Stimulated activated naive CD8-positive, alpha-beta T cell treated with anti-CD3 and anti-CD28 coated beads, Interleukin-15, amount 100 ng/mL, for 72 hours (primary cell): Measurements from ENCODE around the gene HIBCH.
A peak's percentile ranks its signal among the peaks of the same experiment; 100 is the strongest.
"Not testable (repeated sequence)": the region's sequence is repeated elsewhere in the genome, so short reads cannot be mapped to it uniquely, and the experiment has no call there.

Source experiments
- ATAC-seq: fragments of 150-1000 bp; cut with Tn5 transposase; 2 replicates; pipeline ENCODE4 v1.10.0; 2021; ENCODE audit warnings: mild to moderate bottlenecking, moderate library complexity
- DNase-seq, 2 donors: peaks; one replicate each; pipeline ENCODE4 v3.0.0; 2021 to 2022
- H3K27ac Mint-ChIP-seq, 2 donors: one replicate each; pipeline ENCODE4 v1.8.0; 2022; ENCODE audit warnings: mild to moderate bottlenecking in 2 of 2, mixed read lengths in 2 of 2, moderate library complexity in 2 of 2
- H3K27me3 Mint-ChIP-seq: one replicate; pipeline ENCODE4 v1.8.0; 2022; ENCODE audit warnings: mixed read lengths
- H3K4me1 Mint-ChIP-seq: one replicate; pipeline ENCODE4 v1.8.0; 2022; ENCODE audit warnings: mild to moderate bottlenecking, mixed read lengths
- H3K4me3 Mint-ChIP-seq, 2 donors: one replicate each; pipeline ENCODE4 v1.8.0; 2022; ENCODE audit warnings: mild to moderate bottlenecking in 2 of 2, mixed read lengths in 2 of 2, moderate library complexity in 1 of 2
- H3K9me3 Mint-ChIP-seq, 2 donors: one replicate each; pipeline ENCODE4 v1.8.0; 2022; ENCODE audit warnings: mixed read lengths in 2 of 2

The HIBCH gene

DNA sequence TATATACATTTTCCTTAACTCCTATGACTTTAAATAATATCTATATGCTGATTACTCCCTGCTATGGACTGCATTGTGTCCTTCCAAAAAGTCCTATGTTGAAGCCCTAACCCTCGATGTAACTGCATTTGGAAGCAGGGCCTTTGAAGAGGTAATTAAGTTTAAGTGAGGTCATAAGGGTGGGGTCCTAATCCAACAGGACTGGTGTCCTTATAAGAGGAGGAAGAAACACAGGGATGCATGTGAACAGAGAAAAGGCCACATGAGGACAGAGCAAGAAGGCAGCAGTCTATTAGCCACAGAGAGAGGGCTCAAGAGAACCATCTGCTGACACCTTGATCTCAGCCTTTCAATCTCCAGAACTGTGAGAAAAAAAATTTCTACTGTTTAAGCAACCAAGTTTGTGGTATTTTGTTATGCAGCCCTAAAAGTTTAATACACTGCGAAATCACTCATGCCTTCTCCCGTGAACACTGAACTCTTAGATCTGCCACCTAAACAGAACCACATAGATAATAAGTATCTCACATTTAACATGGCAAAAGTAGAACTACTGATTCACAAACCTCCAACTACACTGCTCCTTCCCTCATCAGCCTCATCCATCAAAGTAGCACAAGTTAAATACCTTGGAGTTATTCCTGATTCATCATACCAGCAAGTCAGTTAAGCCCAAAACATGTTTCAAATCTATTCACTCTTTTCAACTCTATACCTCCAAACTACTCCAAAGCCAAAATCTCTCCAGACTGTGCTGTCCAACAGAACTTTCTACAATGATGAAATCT lies 65.4 kb downstream of the HIBCH start:
- Mint-ChIP-seq H3K9me3 (peaks cover 8 to 15% of the 10 kb centered on the region in 2 donors), H3K27ac (no peak overlapping the region), H3K27me3 (no peaks in the 10 kb centered on the region), H3K4me1 (no peaks in the 10 kb centered on the region), H3K4me3 (no peak overlapping the region)
- ATAC-seq = no peak
- DNase-seq = no peak

DNA sequence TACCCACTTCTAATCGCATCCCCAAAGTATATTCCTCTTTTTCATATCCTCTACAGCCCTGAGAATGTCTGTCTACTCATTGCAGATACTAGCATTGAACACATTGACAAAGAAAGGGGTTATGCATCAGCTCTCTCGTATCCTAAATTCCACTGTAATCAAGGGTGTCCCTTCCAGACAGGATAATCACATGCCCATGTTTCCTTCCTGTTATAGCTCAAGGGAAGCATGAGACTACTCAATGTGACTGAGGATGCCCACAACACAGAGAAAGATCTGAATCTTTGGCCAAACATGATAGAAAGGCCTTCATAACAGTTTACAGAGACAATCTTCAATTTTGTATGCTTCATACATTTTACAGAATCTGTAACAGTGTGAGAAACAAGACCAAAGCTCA lies 69.2 kb downstream of the HIBCH start:
- Mint-ChIP-seq H3K9me3 (no peaks in the 10 kb centered on the region), H3K4me3 (no peak overlapping the region), H3K4me1 (no peaks in the 10 kb centered on the region), H3K27ac (no peak overlapping the region), H3K27me3 (no peaks in the 10 kb centered on the region)
- DNase-seq = no peak
- no peak for ATAC-seq

DNA sequence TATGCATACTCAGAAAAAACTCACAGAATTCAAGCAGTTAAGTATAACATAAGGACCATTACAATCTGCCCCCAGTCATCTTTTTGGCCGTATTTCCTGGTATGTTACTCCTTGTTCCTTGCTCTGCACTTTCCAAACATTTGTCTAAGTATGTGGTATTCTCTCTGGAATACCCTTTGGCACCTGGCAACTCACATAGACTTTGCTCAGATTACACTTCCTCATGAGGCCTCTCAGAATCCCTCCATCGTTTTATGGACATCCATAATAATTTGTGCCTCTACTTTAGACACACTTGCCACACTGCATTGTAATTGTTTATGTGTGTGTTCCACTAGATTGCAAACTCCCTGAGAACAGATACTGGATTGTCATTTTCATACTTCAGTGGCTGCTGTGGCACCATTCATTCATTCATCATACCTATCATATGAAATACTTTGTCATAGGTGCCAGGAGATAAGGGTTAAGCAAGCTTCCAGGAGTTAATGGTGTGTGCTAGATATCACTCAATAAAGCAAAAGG lies 84.0 kb downstream of the HIBCH start:
- no peak for ATAC-seq

DNA sequence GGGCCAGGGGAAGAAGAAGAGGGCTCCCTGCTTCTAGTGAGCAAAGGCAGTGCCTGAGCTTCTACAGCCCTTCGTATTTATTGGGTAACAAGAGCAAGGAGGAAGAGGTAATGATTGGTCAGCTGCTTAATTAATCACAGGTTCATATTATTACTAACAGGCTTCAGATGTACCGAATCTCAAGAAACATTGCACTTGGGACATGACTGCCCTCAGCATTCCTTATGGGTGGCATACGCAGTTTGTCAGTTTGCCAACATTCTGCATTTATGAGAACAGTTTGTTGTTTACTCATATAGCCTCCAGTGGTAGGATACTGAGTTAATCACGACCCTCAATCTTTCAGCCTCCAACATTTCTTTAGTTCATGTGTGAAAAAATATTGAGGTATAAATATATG lies 84.5 kb downstream of the HIBCH start:
- Mint-ChIP-seq H3K27ac (peak overlapping the region in 1 of 2 donors; percentile 47), H3K4me3 (no peak overlapping the region), H3K4me1 (no peaks in the 10 kb centered on the region), H3K27me3 (no peaks in the 10 kb centered on the region), H3K9me3 (peaks cover 1 to 8% of the 10 kb centered on the region in 2 donors)
- DNase-seq (no peak), ATAC-seq (no peak)

More for the DNA sequence above, 84.0 kb downstream of the HIBCH start:
- no peak overlapping the region for H3K4me3 Mint-ChIP-seq
- no peaks in the 10 kb centered on the region for H3K27me3 Mint-ChIP-seq
- H3K4me1 Mint-ChIP-seq = no peaks in the 10 kb centered on the region
- DNase-seq = no peak
- H3K27ac Mint-ChIP-seq = no peak overlapping the region
- peaks cover 6 to 13% of the 10 kb centered on the region in 2 donors for H3K9me3 Mint-ChIP-seq

DNA sequence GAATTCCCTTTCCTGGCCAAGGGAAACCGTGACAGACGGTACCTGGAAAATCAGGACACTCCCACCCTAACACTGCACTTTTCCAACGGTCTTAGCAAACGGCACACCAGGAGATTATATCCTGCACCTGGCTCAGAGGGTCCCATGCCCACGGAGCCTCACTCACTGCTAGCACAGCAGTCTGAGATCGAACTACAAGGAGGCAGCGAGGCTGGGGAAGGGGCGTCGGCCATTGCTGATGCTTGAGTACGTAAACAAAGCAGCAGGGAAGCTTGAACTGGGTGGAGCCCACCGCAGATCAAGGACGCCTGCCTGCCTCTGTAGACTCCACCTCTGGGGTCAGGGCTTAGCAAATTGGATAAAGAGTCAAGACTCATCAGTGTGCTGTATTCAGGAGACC lies 95.6 kb downstream of the HIBCH start:
- not testable (repeated sequence) for ATAC-seq, DNase-seq, H3K27ac Mint-ChIP-seq, H3K4me1 Mint-ChIP-seq, H3K27me3 Mint-ChIP-seq, H3K4me3 Mint-ChIP-seq
- peaks cover 11 to 22% of the 10 kb centered on the region in 2 donors for H3K9me3 Mint-ChIP-seq

DNA sequence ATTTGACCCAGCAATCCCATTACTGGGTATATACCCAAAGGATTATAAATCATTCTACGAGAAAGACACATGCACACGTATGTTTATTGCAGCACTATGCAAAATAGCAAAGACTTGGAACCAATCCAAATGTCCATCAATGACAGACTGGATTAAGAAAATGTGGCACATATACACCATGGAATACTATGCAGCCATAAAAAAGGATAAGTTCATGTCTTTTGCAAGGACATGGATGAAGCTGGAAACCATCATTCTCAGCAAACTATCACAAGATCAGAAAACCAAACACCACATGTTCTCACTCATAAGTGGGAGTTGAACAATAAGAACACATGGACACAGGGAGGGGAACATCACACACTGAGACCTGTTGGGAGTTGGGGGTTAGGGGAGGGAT lies 96.9 kb downstream of the HIBCH start:
- H3K27me3 Mint-ChIP-seq, ATAC-seq, H3K27ac Mint-ChIP-seq, H3K4me3 Mint-ChIP-seq, H3K4me1 Mint-ChIP-seq, DNase-seq: not testable (repeated sequence)
- peaks cover 11 to 22% of the 10 kb centered on the region in 2 donors for H3K9me3 Mint-ChIP-seq

DNA sequence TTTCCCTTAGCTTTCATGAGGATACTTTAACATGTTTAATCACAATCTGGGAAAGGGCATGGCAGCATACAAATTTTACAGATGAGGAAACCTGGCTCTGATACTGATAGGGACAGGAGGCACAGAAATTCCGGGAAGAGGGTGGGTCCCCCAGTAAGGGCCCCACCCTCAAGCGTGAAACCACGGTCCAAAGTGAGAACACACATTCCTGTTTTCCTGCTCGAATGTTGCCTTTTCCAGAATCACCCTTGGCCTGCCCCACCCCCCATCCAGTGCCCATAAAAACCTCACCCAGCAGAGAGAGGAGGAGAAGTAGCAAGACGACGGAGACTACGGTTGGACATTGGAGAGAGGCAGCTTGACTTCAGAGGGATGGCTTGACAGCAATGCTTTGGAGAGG lies 98.2 kb downstream of the HIBCH start:
- no peak for ATAC-seq
- peak overlapping the region in 1 of 2 donors; percentile 20 for H3K27ac Mint-ChIP-seq
- no peak overlapping the region for H3K4me3 Mint-ChIP-seq
- peaks cover 11 to 22% of the 10 kb centered on the region in 2 donors for H3K9me3 Mint-ChIP-seq
- no peaks in the 10 kb centered on the region for H3K27me3 Mint-ChIP-seq
- DNase-seq = no peak
- peaks cover 7% of the 10 kb centered on the region for H3K4me1 Mint-ChIP-seq

DNA sequence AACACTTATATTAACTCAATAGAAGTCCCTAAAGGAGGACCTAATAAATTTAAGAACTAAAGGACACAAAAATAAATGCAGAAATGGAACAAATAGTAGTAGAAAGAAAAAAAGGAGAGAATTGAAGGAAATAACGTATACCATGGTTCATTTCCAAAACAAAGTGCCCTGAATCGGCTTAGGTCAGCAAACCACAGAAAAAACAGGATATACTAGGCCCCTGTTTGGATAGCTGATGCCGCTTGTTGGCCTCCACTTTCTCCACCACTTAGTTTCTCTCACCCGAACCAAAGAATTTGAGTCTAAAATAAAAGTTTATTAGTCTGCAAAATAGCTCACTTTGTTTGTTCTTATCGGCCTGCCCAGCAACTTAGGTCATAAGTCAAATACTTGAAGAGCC lies 100.4 kb downstream of the HIBCH start:
- Mint-ChIP-seq H3K4me3 (no peak overlapping the region), H3K27me3 (no peaks in the 10 kb centered on the region), H3K4me1 (peaks cover 17% of the 10 kb centered on the region), H3K27ac (no peak overlapping the region), H3K9me3 (peaks cover 5 to 11% of the 10 kb centered on the region in 2 donors)
- no peak for DNase-seq
- ATAC-seq = no peak

DNA sequence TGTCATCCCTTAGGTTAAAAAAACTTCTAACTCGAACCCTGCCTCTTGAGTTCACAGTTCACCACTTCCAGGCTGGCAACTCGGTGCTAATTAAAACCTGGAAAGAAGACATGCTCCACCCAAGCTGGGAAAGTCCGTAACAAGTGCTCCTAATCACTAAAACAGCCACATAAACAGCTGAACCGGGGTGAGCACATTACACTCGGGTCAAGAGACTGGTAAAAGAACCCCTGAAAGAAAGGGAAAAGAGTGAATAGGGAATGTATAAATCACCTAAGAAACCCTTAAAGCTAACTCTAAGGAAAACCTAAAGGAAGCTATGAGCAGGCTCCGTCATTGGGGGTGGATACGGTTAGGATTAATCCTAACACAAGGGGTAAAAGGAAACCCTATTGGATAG lies 102.0 kb downstream of the HIBCH start:
- H3K4me1 Mint-ChIP-seq = peaks cover 17% of the 10 kb centered on the region
- no peaks in the 10 kb centered on the region for H3K27me3 Mint-ChIP-seq
- no peak for ATAC-seq
- H3K4me3 Mint-ChIP-seq = no peak overlapping the region
- no peak overlapping the region for H3K27ac Mint-ChIP-seq
- no peaks in the 10 kb centered on the region for H3K9me3 Mint-ChIP-seq
- no peak for DNase-seq

DNA sequence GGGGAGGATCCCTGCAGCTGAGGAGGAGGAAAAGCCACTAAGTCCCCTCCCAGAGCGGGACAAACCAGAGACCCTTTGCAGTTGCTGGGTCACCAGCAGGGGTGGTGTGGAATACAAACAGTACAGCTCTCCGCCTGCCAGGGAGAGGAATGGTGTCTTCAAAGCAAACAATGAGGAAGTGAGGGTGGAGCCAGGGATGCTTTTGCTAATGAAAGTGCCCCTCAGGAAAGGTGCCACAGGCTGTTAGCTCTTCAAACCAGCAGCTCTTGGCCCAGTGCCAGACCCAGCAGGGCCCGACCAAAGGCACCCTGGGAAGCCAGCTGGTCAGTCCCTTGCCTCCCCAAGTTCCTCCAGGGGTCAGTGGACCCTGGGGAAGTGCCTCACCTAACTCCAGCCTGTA lies 102.8 kb downstream of the HIBCH start:
- DNase-seq (no peak), ATAC-seq (no peak)
- H3K27ac Mint-ChIP-seq = peak overlapping the region; percentile 78 to 79
- H3K27me3 Mint-ChIP-seq = no peaks in the 10 kb centered on the region
- H3K9me3 Mint-ChIP-seq = no peaks in the 10 kb centered on the region
- no peak overlapping the region for H3K4me3 Mint-ChIP-seq
- peaks cover 17% of the 10 kb centered on the region for H3K4me1 Mint-ChIP-seq

DNA sequence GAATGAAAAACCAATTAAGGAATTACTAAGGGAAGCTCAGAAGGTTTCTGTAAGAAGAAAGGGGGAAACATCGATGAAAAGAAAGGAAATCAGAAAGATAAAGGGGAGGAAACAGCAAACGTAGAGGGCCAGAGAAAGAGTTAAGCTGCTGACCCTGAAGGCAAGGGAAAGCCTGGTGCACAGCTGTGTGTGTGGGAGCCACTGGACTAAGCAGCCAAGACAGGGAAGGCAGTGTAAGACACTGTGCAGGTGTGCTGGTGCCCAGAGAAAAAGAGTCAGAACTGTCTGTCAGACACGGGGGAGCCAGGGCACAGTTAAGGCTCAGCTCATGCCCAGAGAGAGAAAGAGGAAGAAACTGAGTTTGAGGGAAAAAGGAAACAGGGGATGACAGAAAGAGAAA lies 104.0 kb downstream of the HIBCH start:
- H3K27me3 Mint-ChIP-seq = no peaks in the 10 kb centered on the region
- peak overlapping the region in 1 of 2 donors; percentile 2 for H3K27ac Mint-ChIP-seq
- H3K4me3 Mint-ChIP-seq = no peak overlapping the region
- H3K9me3 Mint-ChIP-seq = no peaks in the 10 kb centered on the region
- DNase-seq (no peak), ATAC-seq (no peak)
- peaks cover 17% of the 10 kb centered on the region for H3K4me1 Mint-ChIP-seq

DNA sequence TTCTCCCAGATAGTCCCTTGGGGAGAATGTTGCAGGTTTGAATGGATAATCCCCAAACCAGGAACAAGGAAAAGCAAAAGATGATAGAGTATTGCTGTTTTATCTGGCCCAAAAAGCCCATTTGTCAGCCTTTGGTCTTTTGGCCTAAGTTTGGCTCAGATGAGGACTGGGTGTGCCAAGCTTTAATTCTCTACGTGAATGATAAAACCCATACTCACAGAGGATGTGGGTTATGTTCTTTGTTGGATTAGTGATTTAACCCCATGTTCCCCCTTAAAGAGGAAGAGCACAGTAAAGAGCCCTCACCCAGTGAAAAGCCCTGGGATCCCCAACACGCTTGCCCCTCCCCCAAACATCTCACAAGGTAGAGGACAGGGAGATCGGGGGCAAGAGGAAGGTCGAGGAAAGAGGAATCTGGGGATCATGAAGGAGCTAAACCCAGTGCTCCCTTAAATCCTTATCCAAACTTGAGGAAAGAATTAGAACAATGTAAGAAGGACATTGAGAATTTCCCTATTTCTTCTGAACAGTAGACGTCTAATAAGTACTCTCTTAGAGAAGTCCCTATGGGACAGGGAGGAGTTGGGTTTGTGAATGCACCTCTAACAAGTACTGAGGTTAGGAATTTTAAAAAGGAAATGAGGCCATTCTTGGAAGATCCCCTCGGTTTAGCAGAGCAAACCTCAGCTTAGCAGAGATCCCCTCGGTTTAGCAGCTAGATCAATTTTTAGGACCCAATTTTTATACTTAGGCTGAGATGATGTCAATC lies 105.0 kb downstream of the HIBCH start:
- H3K9me3 Mint-ChIP-seq = no peaks in the 10 kb centered on the region
- H3K4me1 Mint-ChIP-seq = peaks cover 17% of the 10 kb centered on the region
- no peak overlapping the region for H3K4me3 Mint-ChIP-seq
- no peak for DNase-seq
- no peak for ATAC-seq
- no peak overlapping the region for H3K27ac Mint-ChIP-seq
- no peaks in the 10 kb centered on the region for H3K27me3 Mint-ChIP-seq

DNA sequence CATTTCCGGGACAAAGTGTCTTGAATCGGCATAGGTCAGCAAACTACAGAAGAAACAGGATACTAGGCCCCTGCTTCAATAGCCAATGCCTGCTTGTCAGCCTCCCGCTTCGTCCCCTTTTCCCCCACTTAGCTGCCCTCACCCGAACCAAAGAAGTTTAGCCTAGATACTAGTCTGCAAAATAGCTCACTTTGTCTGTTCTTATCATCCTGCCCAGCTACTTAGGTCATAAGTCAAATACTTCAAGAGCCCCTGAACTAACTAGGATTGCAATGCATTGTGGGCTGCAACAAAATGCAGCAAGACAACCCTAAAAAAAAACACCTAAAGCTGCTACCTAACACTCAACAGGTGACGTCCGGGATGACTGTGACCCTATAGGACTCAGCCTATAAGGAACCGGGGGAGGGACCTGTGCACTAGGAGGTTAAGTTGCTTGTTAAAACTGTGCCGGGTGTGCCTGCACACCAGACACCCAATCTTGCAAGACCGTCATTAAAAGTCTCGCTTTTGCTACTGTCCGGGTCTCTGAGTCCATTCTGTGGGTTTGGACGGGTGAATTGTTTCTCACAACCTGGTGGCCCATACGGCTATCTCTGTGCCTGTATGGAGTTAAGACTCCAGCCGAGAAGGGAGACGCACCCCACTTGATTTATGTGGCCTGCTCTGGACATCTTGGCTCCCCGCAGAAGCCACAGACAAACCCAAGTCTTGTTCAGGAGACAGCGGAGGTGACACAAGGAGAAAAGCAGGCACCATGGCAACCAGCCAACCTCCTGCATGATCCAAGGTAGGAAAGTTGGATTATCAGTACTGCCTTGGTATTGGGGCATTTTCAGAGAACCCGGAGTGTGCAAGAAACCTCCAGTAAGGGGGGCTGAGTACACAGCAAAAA lies 105.9 kb downstream of the HIBCH start:
- no peaks in the 10 kb centered on the region for H3K9me3 Mint-ChIP-seq
- H3K4me3 Mint-ChIP-seq = no peak overlapping the region
- DNase-seq (no peak), ATAC-seq (no peak)
- H3K4me1 Mint-ChIP-seq = peaks cover 17% of the 10 kb centered on the region
- no peak overlapping the region for H3K27ac Mint-ChIP-seq
- H3K27me3 Mint-ChIP-seq = no peaks in the 10 kb centered on the region

DNA sequence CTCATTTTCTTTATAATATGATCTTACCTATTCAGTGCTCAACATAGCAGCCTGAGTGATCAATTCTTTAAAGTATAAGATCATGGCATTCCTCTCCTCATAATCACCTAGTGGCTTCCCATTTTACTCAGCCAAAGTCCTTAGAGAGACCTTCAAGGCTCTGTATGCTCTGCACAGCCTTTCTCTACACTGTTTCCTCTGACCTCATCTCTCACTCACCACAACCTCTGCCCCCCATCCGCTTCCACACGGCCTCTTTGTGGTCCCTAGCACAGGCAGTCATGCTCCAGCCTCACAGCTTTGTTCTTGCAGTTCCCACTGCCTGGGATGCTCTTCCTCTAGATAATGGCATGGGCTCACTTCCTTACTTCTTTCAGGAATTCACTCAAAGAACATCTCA lies 109.2 kb downstream of the HIBCH start:
- H3K9me3 Mint-ChIP-seq = no peaks in the 10 kb centered on the region
- no peak overlapping the region for H3K4me3 Mint-ChIP-seq
- H3K4me1 Mint-ChIP-seq = peaks cover under 1% of the 10 kb centered on the region
- H3K27ac Mint-ChIP-seq = no peak overlapping the region
- ATAC-seq = no peak
- no peaks in the 10 kb centered on the region for H3K27me3 Mint-ChIP-seq
- no peak for DNase-seq

DNA sequence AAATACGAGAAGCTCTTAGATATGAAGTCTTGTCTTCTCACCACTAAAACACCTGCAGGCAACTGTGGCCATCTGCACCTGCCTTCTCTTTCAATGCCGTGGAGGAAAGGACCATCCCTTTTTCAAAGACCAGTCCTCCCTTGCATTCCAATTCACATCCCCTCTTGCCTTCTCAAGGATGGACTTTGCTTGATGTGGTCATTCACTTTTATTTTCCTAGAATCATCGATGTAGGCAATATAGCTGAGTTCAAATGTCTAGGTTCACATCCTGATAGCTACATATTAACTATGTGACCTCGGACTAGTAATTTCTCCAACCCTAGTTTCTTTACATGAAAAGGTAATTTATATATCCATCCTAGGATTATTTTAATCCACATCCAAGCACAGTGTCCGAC lies 110.1 kb downstream of the HIBCH start:
- no peak for ATAC-seq

More for the DNA sequence above, 110.1 kb downstream of the HIBCH start:
- Mint-ChIP-seq H3K9me3 (no peaks in the 10 kb centered on the region), H3K27ac (no peak overlapping the region), H3K4me3 (no peak overlapping the region), H3K4me1 (no peaks in the 10 kb centered on the region), H3K27me3 (no peaks in the 10 kb centered on the region)
- DNase-seq = no peak
